HG02870 (cell line): ENCODE data around the gene LRMDA.
"Not testable (repeated sequence)": the region's sequence is repeated elsewhere in the genome, so short reads cannot be mapped to it uniquely, and the experiment has no call there.

Experiments
- ATAC-seq: cut with Tn5 transposase; IDR thresholded peaks from one replicate; pipeline ENCODE4 v1.9.1; 2021; ENCODE audit warnings: mild to moderate bottlenecking, moderate library complexity; ENCODE audit not compliant: unreplicated experiment

Gene LRMDA

GRCh38 chr10:76487582-76487981, 1056.2 kb downstream of the LRMDA start:
- ATAC-seq: no peak

DNA sequence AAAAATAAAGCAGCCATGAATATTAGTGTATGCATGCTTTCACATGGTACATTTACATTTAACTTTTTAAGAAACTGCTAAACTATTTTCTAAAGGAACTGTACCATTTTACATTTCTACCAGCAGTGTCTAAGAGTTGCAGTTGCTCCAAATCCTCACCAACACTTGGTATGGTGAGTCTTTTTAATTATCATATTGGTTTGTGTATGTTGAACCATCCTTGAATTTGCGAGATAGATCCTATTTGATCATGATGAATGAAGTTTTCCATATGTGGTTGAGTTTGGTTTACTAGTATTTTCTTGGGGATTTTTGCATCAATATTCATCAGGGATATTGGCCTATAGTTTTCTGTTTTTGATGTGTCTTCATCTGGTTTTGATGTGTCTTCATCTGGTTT, 1057.2 kb downstream of the LRMDA start:
- no peak for ATAC-seq

GRCh38 chr10:76491216-76491615, 1059.8 kb downstream of the LRMDA start:
- no peak for ATAC-seq

DNA sequence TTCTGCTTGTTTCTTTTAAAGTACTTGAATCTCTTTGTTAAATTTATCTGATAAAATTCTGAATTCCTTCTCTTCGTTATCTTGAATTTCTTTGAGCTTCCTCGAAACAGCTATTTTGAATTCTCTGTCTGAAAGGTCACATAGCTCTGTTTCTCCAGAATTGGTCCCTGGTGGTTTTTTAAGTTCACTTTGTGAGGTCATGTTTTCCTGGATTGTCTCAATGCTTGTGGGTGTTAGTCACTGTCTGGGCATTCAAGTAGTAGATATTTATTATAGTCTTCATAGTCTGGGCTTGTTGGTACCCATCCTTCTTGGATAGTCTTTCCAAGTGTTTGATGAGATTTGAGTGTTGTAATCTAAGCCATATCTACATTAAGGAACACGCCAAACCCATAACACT, 1060.6 kb downstream of the LRMDA start:
- no peak for ATAC-seq

GRCh38 chr10:76492678-76493472, 1061.5 kb downstream of the LRMDA start:
- ATAC-seq: no peak

GRCh38 chr10:76497666-76498065, 1066.2 kb downstream of the LRMDA start:
- ATAC-seq: no peak

DNA sequence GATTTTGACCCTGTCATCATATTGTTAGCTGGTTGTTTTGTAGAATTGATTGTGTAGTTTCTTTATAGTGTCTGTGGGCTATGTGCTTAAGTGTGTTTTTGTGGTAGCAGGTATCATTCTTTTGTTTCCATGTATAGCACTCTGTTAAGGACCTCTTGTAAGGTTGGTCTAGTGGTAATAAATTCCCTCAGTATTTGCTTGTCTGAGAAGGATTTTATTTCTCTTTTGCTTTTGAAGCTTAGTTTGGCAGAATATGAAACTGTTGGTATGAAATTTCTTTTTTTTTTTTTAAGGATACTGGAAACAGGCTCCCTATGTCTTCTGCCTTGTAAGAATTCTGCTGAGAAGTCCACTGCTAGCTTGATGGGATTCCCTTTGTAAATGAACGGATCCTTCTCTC, 1073.4 kb downstream of the LRMDA start:
- ATAC-seq: no peak

DNA sequence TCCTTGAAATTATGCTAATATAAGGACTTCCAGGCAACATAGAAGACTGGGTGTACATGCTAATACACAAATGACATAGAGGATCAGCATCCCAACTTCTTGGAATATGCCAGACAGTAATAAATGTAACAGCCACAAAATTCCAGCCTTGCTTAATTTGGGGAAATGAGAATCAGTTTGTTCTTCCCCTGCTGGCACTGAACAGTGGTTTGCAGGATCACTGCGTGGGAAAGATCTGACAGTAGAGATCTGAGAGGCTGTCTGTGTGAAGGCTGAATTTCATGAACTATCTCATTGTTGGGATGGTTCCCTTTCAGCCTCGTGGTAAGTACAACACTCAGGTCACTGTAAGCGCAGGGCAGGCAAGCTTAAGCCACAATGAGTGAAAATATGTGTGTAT, 1078.0 kb downstream of the LRMDA start:
- ATAC-seq: no peak

- no peak for ATAC-seq
Observed at GRCh38 chr10:76514321-76514720, 1082.9 kb downstream of the LRMDA start.

GRCh38 chr10:76514869-76515268, 1083.4 kb downstream of the LRMDA start:
- no peak for ATAC-seq

- ATAC-seq: no peak
Observed at GRCh38 chr10:76522547-76522946, 1091.1 kb downstream of the LRMDA start.

- ATAC-seq: no peak
Observed at GRCh38 chr10:76523246-76523645, 1091.8 kb downstream of the LRMDA start.

DNA sequence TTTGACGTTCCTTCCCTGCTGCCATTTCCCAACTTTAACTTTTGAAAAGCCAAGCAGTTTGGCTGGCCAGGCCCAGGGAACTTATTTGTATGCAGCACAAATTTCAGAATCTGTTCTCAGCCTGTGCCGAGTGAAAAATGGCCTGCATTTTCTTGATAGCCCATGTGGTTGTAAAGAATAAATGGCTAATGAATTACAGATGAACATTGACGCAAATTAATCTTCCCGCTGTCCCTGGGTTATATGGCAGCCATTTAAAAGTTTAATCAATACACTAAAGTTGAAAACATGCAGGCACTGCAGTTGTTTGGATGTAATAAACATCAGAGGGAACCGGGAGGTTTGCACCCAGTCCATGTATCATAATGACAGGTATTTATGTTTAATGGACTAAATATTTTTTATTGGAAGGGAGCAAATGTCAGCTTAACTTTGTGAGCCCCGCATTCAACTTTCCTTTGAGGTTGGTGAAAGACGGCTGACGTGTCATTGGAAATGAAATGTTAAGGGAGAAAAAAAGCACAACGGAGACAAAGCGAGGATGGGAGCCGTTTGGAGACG, 1092.4 kb downstream of the LRMDA start:
- ATAC-seq: no peak

- ATAC-seq: not testable (repeated sequence)
Observed at GRCh38 chr10:76526833-76527232, 1095.4 kb downstream of the LRMDA start.

DNA sequence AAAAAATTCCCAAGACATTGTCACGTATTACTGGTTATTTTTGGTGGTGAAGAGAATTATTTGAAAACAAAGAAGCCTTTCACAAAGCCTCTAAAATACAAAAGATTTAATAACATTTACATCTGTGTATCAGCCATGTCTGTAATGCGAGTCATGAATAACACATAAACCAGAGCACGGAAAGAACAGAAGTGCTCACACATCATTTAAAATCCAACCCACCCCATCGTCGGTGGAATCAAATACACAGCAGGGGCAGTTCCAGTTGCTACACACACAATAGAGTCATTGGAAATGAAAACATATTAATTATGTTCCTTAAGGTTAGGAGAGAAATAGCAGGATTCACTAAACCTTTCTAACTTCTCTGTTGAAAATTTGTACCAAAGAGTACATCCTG, 1108.9 kb downstream of the LRMDA start:
- ATAC-seq: no peak

- no peak for ATAC-seq
Observed at GRCh38 chr10:76540786-76541185, 1109.4 kb downstream of the LRMDA start.

GRCh38 chr10:76541852-76542251, 1110.4 kb downstream of the LRMDA start:
- ATAC-seq: no peak

DNA sequence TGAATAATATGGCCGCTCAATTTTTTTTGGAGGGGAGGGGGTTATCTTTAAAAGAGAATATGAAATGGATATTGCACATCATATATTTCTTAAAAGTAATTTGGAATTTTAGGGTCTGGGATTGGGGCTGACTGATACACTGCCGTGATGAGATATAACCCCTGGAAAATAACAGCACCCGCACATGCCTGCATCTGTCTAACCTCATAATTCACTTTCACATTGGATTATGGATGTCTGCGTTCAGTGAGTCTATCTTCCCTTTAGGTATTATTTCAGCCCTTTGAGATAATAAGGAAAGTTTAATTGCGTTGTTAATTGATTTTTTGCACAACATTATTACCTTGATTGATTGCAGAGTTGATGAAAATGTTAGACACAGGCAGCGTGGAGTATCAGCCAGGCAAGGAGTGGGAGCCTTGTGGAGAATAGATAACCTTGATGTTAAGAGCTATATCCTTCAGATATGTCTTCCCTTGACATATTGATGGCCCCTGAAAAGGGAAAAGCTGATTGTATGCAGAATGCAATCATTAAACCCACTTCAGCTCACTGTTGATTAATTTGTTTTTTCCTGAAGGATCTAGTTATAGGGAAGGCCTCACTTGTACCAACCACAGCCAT, 1111.0 kb downstream of the LRMDA start:
- ATAC-seq: no peak

- no peak for ATAC-seq
Observed at GRCh38 chr10:76543655-76544054, 1112.2 kb downstream of the LRMDA start.

DNA sequence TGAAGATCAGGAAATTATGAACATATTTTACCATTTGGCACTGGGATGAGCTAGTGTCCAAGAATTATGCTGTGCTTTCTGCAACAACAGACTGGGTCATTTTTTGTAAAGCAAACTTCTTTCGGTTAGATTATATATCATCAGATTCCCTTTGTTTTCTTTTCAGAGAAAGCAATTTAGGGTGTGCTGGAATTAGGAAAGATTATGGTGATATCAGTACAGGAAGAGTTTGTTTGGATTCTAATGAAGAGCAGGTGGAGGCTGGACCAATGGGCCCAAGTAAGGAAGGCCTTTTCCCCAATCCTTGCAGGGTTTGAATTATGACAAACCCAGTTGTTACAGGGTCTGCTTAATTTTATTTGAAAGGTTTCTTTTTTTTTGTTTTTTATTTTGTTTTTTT, 1113.4 kb downstream of the LRMDA start:
- ATAC-seq: no peak

DNA sequence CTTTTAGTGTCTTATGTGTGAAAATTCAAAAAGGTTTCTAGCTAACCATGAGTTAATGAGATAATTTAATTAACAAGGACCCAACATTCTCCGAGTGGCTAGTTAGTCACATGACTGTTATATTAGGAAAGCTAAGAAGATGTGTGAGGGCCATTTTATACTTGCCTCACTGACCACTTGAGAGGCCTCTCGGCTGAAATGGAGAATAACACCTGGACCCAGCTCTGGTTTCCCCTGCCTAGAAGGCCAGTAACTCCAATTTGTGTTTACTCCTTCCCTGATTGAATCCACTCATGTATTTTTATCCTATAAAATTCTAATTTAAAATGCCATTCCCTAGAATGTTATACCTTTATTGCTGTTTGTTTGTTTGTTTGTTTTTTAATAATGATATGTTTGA, 1115.0 kb downstream of the LRMDA start:
- no peak for ATAC-seq

GRCh38 chr10:76547352-76547972, 1116.0 kb downstream of the LRMDA start:
- ATAC-seq: peak; percentile 66
